HepG2 (cell line): ENCODE measurements around the gene MYL11. TPM values are rescaled to one million over a fixed set of nuclear protein-coding genes. Genes with fewer than 3 reads are reported as not detected.

Experiments used
- CREB1 ChIP-seq, 2 experiments: fragments of 450-650 bp in 1 of 2; IDR thresholded peaks; 2 replicates each; pipeline ENCODE4 v1.6.1; 2016 to 2017; ENCODE audit warnings: control low read depth in 1 of 2, mild to moderate bottlenecking in 1 of 2, missing compliant biosample characterization in 1 of 2, missing genetic modification characterization in 1 of 2
- ISL2 ChIP-seq: sonication (generic); formaldehyde crosslinking; IDR thresholded peaks from 2 replicates; pipeline ENCODE4 v1.5.0; 2020; ENCODE audit warnings: missing genetic modification reagents
- MLLT10 ChIP-seq: sonication (generic); formaldehyde crosslinking; IDR thresholded peaks from 2 replicates; pipeline ENCODE4 v1.4.0; 2020; ENCODE audit warnings: missing genetic modification reagents
- REPIN1 ChIP-seq: sonication (generic); formaldehyde crosslinking; IDR thresholded peaks from 2 replicates; pipeline ENCODE4 v1.8.0; 2022; ENCODE audit warnings: missing genetic modification reagents, low read depth, mild to moderate bottlenecking, borderline replicate concordance
- YY1 ChIP-seq: IDR thresholded peaks from 2 replicates; pipeline ENCODE4 v1.6.1; 2011; ENCODE audit warnings: low read length, low read depth, moderate library complexity, mild to moderate bottlenecking; ENCODE audit not compliant: insufficient read depth, insufficient replicate concordance
- ZNF326 ChIP-seq: sonication (generic); formaldehyde crosslinking; IDR thresholded peaks from 2 replicates; pipeline ENCODE4 v1.4.0; 2020; ENCODE audit warnings: missing genetic modification reagents, borderline replicate concordance
- ZNF33A ChIP-seq: sonication (generic); formaldehyde crosslinking; IDR thresholded peaks from 2 replicates; pipeline ENCODE4 v1.5.1; 2020; ENCODE audit warnings: missing genetic modification reagents, mild to moderate bottlenecking, moderate library complexity, borderline replicate concordance
- ZNF530 ChIP-seq: sonication (generic); formaldehyde crosslinking; IDR thresholded peaks from 2 replicates; pipeline ENCODE4 v1.5.0; 2020; ENCODE audit warnings: low read depth, mild to moderate bottlenecking, missing genetic modification reagents
- ZNF782 ChIP-seq: sonication (generic); formaldehyde crosslinking; IDR thresholded peaks from 2 replicates; pipeline ENCODE4 v1.4.0; 2020; ENCODE audit warnings: missing genetic modification reagents, mild to moderate bottlenecking, borderline replicate concordance
- ZNF788 ChIP-seq: sonication (generic); formaldehyde crosslinking; IDR thresholded peaks from 2 replicates; pipeline ENCODE4 v1.5.0; 2020; ENCODE audit warnings: mild to moderate bottlenecking, missing genetic modification reagents, borderline replicate concordance
- polyA plus RNA-seq, 8 experiments: library from polyadenylated mRNA; depleted of rRNA in 3 of 8; stranded (reverse) in 7 of 8; unstranded in 1 of 8; fragments of >200 nt; fragmentation: Illumina TruSeq in 4 of 8; extraction: Trizol in 4 of 8; gene quantifications; 2 replicates each; pipeline versions ENCODE4 v1.2.1 to v1.2.3, GENCODE V29; 2011 to 2016; ENCODE audit warnings: low read depth in 4 of 8, missing spikeins in 1 of 8, mixed read lengths in 1 of 8; ENCODE audit not compliant: insufficient read depth in 1 of 8
- total RNA-seq, 5 experiments: library from RNA; depleted of rRNA; stranded (reverse); fragments of >200 nt; fragmentation: Illumina TruSeq; extraction: Trizol; gene quantifications; 2 replicates each; pipeline ENCODE4 v1.2.3, GENCODE V29; 2016; ENCODE audit warnings: low read depth in 1 of 5
- TF ChIP-seq, protein P1 (sequence below): IDR thresholded peaks from 2 replicates; pipeline ENCODE4 v1.6.1; 2016; ENCODE audit warnings: low read depth, missing genetic modification reagents, missing compliant biosample characterization
- TF ChIP-seq, protein P2 (sequence below): sonication (generic); formaldehyde crosslinking; IDR thresholded peaks from 2 replicates; pipeline ENCODE4 v1.8.0; 2022; ENCODE audit warnings: missing genetic modification reagents, low read depth, mild to moderate bottlenecking, borderline replicate concordance
- TF ChIP-seq, protein P3 (sequence below): IDR thresholded peaks from 2 replicates; pipeline ENCODE4 v1.6.1; 2016; ENCODE audit warnings: control low read depth
- TF ChIP-seq, protein P4 (sequence below): sonication (generic); formaldehyde crosslinking; IDR thresholded peaks from 2 replicates; pipeline ENCODE4 v1.4.0; 2020; ENCODE audit warnings: missing genetic modification reagents, borderline replicate concordance
- TF ChIP-seq, protein P5 (sequence below): sonication (generic); formaldehyde crosslinking; IDR thresholded peaks from 2 replicates; pipeline ENCODE4 v1.4.0; 2020; ENCODE audit warnings: missing genetic modification reagents

The MYL11 gene
- total and polyA plus RNA-seq, 2 of the 13 experiments (the other 11 are each of a cell fraction or from before 2014, with no cell fraction given) = not detected

DNA sequence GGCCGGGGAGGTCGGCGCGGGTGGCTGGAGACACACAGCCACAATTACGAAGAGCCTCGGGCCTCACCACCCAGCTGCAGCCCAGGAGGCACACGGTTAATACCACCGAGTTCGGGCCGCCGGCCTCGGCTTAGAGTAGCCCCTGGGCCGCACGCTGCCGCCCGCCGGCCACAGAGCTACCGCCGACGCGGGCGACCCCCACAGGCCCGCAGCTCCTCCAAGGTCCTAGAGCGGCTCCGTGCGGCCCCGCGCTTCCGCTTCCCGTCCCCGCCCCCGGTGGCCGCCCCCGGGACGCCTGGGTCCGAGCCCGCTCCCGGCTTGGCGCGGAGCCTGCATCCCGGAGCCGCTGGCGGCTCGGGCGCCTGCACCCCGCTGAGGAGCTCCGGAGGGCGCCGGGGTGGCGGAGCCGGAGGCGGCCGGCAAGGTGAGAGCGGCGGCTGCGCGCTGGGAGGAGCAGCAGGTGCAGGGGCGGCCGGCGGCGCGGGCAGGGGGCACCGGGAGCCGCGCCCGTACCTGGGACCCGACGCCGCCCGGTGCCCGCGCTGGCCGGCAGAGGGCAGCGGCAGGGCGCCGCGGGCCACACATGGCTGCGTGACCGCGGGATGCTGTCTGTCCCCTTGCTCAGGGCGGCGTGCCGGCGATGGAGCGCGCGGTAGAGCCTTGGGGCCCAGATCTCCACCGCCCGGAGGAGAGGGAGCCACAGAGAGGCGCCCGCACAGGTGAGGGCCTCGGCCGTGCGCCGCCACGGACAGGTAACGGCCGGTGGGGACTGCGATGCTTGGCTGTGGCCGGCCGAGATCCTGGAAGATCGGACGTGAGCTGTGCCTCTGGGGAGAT, 20.8 kb downstream of the MYL11 start, which contains the start of gene ZNF48 (continued):
- TF ChIP-seq, protein P1, sequence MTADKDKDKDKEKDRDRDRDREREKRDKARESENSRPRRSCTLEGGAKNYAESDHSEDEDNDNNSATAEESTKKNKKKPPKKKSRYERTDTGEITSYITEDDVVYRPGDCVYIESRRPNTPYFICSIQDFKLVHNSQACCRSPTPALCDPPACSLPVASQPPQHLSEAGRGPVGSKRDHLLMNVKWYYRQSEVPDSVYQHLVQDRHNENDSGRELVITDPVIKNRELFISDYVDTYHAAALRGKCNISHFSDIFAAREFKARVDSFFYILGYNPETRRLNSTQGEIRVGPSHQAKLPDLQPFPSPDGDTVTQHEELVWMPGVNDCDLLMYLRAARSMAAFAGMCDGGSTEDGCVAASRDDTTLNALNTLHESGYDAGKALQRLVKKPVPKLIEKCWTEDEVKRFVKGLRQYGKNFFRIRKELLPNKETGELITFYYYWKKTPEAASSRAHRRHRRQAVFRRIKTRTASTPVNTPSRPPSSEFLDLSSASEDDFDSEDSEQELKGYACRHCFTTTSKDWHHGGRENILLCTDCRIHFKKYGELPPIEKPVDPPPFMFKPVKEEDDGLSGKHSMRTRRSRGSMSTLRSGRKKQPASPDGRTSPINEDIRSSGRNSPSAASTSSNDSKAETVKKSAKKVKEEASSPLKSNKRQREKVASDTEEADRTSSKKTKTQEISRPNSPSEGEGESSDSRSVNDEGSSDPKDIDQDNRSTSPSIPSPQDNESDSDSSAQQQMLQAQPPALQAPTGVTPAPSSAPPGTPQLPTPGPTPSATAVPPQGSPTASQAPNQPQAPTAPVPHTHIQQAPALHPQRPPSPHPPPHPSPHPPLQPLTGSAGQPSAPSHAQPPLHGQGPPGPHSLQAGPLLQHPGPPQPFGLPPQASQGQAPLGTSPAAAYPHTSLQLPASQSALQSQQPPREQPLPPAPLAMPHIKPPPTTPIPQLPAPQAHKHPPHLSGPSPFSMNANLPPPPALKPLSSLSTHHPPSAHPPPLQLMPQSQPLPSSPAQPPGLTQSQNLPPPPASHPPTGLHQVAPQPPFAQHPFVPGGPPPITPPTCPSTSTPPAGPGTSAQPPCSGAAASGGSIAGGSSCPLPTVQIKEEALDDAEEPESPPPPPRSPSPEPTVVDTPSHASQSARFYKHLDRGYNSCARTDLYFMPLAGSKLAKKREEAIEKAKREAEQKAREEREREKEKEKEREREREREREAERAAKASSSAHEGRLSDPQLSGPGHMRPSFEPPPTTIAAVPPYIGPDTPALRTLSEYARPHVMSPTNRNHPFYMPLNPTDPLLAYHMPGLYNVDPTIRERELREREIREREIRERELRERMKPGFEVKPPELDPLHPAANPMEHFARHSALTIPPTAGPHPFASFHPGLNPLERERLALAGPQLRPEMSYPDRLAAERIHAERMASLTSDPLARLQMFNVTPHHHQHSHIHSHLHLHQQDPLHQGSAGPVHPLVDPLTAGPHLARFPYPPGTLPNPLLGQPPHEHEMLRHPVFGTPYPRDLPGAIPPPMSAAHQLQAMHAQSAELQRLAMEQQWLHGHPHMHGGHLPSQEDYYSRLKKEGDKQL (CRISPR knock-in tag) = peak; percentile 41; the same call in 1 of the 2 replicates
- TF ChIP-seq, protein P2, sequence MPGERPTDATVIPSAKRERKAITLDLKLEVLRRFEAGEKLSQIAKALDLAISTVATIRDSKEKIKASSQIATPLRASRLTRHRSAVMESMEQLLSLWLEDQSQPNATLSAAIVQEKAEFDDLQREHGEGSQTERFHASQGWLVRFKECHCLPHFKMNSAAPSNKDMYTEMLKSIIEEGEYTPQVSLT = no peak
- TF ChIP-seq, protein P3, sequence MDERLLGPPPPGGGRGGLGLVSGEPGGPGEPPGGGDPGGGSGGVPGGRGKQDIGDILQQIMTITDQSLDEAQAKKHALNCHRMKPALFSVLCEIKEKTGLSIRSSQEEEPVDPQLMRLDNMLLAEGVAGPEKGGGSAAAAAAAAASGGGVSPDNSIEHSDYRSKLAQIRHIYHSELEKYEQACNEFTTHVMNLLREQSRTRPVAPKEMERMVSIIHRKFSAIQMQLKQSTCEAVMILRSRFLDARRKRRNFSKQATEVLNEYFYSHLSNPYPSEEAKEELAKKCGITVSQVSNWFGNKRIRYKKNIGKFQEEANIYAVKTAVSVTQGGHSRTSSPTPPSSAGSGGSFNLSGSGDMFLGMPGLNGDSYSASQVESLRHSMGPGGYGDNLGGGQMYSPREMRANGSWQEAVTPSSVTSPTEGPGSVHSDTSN (CRISPR knock-in tag) = no peak
- TF ChIP-seq YY1 (peak; percentile 78), ZNF782 (peak; percentile 95), REPIN1 (CRISPR knock-in tag) (0 out of 2 replicates have a peak, but pooled peaks have one; percentile 17), ISL2 (CRISPR knock-in tag) (peak; percentile 52), ZNF530 (no peak), ZNF326 (CRISPR knock-in tag) (no peak), CREB1 (IDR thresholded peaks at IDR 0.05) (peak; percentile 54; the same call in 1 of the 2 replicates), CREB1 (CRISPR knock-in tag; IDR thresholded peaks at IDR 0.05) (no peak), MLLT10 (CRISPR knock-in tag) (no peak), ZNF788 (CRISPR knock-in tag) (peak; percentile 72; the same call in 1 of the 2 replicates), ZNF33A (CRISPR knock-in tag) (no peak)
- TF ChIP-seq, protein P4, sequence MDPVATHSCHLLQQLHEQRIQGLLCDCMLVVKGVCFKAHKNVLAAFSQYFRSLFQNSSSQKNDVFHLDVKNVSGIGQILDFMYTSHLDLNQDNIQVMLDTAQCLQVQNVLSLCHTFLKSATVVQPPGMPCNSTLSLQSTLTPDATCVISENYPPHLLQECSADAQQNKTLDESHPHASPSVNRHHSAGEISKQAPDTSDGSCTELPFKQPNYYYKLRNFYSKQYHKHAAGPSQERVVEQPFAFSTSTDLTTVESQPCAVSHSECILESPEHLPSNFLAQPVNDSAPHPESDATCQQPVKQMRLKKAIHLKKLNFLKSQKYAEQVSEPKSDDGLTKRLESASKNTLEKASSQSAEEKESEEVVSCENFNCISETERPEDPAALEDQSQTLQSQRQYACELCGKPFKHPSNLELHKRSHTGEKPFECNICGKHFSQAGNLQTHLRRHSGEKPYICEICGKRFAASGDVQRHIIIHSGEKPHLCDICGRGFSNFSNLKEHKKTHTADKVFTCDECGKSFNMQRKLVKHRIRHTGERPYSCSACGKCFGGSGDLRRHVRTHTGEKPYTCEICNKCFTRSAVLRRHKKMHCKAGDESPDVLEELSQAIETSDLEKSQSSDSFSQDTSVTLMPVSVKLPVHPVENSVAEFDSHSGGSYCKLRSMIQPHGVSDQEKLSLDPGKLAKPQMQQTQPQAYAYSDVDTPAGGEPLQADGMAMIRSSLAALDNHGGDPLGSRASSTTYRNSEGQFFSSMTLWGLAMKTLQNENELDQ (CRISPR knock-in tag) = no peak
- TF ChIP-seq, protein P5, sequence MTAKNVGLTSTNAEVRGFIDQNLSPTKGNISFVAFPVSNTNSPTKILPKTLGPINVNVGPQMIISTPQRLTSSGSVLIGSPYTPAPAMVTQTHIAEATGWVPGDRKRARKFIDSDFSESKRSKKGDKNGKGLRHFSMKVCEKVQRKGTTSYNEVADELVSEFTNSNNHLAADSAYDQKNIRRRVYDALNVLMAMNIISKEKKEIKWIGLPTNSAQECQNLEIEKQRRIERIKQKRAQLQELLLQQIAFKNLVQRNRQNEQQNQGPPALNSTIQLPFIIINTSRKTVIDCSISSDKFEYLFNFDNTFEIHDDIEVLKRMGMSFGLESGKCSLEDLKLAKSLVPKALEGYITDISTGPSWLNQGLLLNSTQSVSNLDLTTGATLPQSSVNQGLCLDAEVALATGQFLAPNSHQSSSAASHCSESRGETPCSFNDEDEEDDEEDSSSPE = peak; percentile 71
